Adipocyte (in vitro differentiated cells): Measurements from ENCODE around the gene CHRNA5.

ENCODE experiments used
- DNase-seq: peaks from one replicate; pipeline ENCODE4 v3.0.0-alpha.2; 2015; ENCODE audit warnings: low read depth
- H3K27me3 ChIP-seq: replicated peaks from 2 replicates; pipeline ENCODE4 v1.7.0; 2013; ENCODE audit warnings: mild to moderate bottlenecking, low read length, moderate library complexity; ENCODE audit not compliant: control insufficient read depth, insufficient read depth
- H3K36me3 ChIP-seq: 2 replicates; pipeline ENCODE4 v1.7.0; 2013; ENCODE audit warnings: low read length, mild to moderate bottlenecking, moderate library complexity; ENCODE audit not compliant: control insufficient read depth, insufficient read depth, severe bottlenecking
- H3K4me1 ChIP-seq: 2 replicates; pipeline ENCODE4 v1.7.0; 2013; ENCODE audit warnings: mild to moderate bottlenecking, low read length, moderate library complexity; ENCODE audit not compliant: control insufficient read depth, insufficient read depth
- H3K4me3 ChIP-seq: 2 replicates; pipeline ENCODE4 v1.7.0; 2013; ENCODE audit warnings: mild to moderate bottlenecking, low read length, moderate library complexity
- H3K9ac ChIP-seq: 2 replicates; pipeline ENCODE4 v1.7.0; 2013; ENCODE audit warnings: mild to moderate bottlenecking, low read length, moderate library complexity
- H3K9me3 ChIP-seq: 2 replicates; pipeline ENCODE4 v1.7.0; 2013; ENCODE audit warnings: mild to moderate bottlenecking, low read length, moderate library complexity; ENCODE audit not compliant: control insufficient read depth

The CHRNA5 gene

GRCh38 chr15:78629716-78630065 lies 64.4 kb downstream of the CHRNA5 start:
- DNase-seq, result no peak
- H3K9me3 ChIP-seq, result peaks cover 14% of the 10 kb centered on the region
- no peak overlapping the region for H3K4me3 ChIP-seq
- H3K36me3 ChIP-seq, result no peaks in the 10 kb centered on the region
- H3K4me1 ChIP-seq, result no peaks in the 10 kb centered on the region
- no peak overlapping the region for H3K9ac ChIP-seq
- peaks cover 61% of the 10 kb centered on the region for H3K27me3 ChIP-seq

- DNase-seq, result no peak
- Histone ChIP-seq H3K4me3 (no peak overlapping the region), H3K27me3 (peaks cover 51% of the 10 kb centered on the region), H3K9ac (no peak overlapping the region), H3K9me3 (peaks cover 14% of the 10 kb centered on the region), H3K36me3 (no peaks in the 10 kb centered on the region), H3K4me1 (no peaks in the 10 kb centered on the region)
These were observed 65.7 kb downstream of the CHRNA5 start for GRCh38 chr15:78630886-78631633.

DNA sequence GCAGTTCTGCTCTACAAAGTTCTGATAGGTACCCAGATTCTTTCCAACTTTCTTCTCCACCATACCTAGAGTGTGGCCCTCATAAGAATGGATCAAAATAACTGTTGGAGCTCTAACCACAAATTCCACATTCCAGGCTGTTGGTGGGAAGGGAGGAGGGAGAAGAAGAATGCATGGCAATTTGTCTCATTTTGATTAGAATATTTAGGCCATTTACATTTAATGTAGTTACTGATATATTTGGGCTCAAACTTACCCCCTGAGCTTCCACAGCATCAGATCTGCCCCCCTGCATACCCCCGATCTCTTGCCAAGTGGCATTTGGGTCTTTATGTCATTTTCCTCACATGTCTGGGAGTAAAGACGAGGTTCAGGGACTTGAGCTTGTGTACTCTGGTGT lies 68.0 kb downstream of the CHRNA5 start:
- no peak for DNase-seq
- H3K36me3 ChIP-seq, result no peaks in the 10 kb centered on the region

GRCh38 chr15:78634210-78635145 lies 69.2 kb downstream of the CHRNA5 start:
- H3K36me3 ChIP-seq, result no peaks in the 10 kb centered on the region
- H3K4me1 ChIP-seq, result no peaks in the 10 kb centered on the region

More for the DNA sequence above, 68.0 kb downstream of the CHRNA5 start:
- Histone ChIP-seq H3K27me3 (peaks cover 48% of the 10 kb centered on the region), H3K9ac (no peak overlapping the region), H3K4me1 (no peaks in the 10 kb centered on the region), H3K4me3 (no peak overlapping the region), H3K9me3 (peaks cover 14% of the 10 kb centered on the region)

GRCh38 chr15:78635346-78635745 lies 70.0 kb downstream of the CHRNA5 start:
- no peaks in the 10 kb centered on the region for H3K4me1 ChIP-seq
- no peaks in the 10 kb centered on the region for H3K36me3 ChIP-seq
- H3K4me3 ChIP-seq, result no peak overlapping the region
- no peak overlapping the region for H3K9ac ChIP-seq
- peaks cover 40% of the 10 kb centered on the region for H3K27me3 ChIP-seq
- DNase-seq, result no peak
- H3K9me3 ChIP-seq, result peaks cover 14% of the 10 kb centered on the region

More at GRCh38 chr15:78634210-78635145, 69.2 kb downstream of the CHRNA5 start:
- peaks cover 14% of the 10 kb centered on the region for H3K9me3 ChIP-seq
- DNase-seq, result no peak
- H3K27me3 ChIP-seq, result peaks cover 37% of the 10 kb centered on the region
- no peak overlapping the region for H3K9ac ChIP-seq
- no peak overlapping the region for H3K4me3 ChIP-seq

GRCh38 chr15:78636378-78636859 lies 71.1 kb downstream of the CHRNA5 start:
- no peaks in the 10 kb centered on the region for H3K36me3 ChIP-seq

DNA sequence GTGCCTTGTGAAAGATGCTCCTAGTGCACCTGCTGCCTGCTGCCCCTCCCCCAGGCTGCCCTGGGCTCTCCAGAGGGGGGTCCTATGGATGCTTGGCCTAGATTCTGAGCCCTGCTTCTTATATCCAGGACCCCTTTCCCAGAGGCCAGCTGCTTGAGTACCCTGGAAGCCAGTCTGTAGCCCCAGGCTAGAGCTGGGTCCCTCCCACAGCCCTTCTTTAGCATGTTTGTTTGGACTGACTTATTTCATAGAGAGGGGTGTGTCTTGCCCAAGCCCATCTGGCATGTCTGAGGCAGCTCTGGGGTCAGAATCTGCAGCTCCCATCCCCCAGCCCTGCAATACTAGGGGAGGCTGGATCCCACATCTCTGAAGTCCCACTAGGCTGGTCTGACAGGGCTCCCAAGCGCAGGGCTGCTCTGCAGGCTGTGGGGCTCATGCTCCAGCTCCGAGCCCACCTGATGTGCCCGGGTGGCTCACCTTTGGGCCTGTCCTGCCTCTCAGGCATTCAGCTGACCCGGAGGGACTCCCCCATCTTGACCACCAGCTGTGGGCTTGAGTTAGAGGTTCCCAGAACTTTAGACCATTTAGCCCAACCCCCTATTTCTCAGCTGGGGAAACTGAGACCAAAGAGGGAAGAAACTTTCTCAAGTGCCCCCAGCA lies 72.6 kb downstream of the CHRNA5 start:
- peaks cover 53% of the 10 kb centered on the region for H3K27me3 ChIP-seq
- H3K4me3 ChIP-seq, result no peak overlapping the region
- no peak for DNase-seq

More at GRCh38 chr15:78636378-78636859, 71.1 kb downstream of the CHRNA5 start:
- H3K4me3 ChIP-seq, result no peak overlapping the region
- no peak for DNase-seq
- H3K9me3 ChIP-seq, result peaks cover 14% of the 10 kb centered on the region
- H3K9ac ChIP-seq, result no peak overlapping the region
- H3K27me3 ChIP-seq, result peaks cover 46% of the 10 kb centered on the region
- H3K4me1 ChIP-seq, result no peaks in the 10 kb centered on the region

GRCh38 chr15:78638658-78639314 lies 73.5 kb downstream of the CHRNA5 start:
- no peaks in the 10 kb centered on the region for H3K36me3 ChIP-seq
- H3K4me3 ChIP-seq, result no peak overlapping the region
- peak; percentile 75 for DNase-seq
- H3K9me3 ChIP-seq, result peaks cover under 1% of the 10 kb centered on the region
- H3K27me3 ChIP-seq, result peaks cover 54% of the 10 kb centered on the region
- H3K4me1 ChIP-seq, result no peaks in the 10 kb centered on the region
- H3K9ac ChIP-seq, result no peak overlapping the region

More for the DNA sequence above, 72.6 kb downstream of the CHRNA5 start:
- H3K4me1 ChIP-seq, result no peaks in the 10 kb centered on the region
- peaks cover 10% of the 10 kb centered on the region for H3K9me3 ChIP-seq
- H3K9ac ChIP-seq, result no peak overlapping the region
- H3K36me3 ChIP-seq, result no peaks in the 10 kb centered on the region

GRCh38 chr15:78640527-78641101 lies 75.3 kb downstream of the CHRNA5 start:
- Histone ChIP-seq H3K36me3 (no peaks in the 10 kb centered on the region), H3K9me3 (no peaks in the 10 kb centered on the region), H3K4me1 (no peaks in the 10 kb centered on the region), H3K27me3 (peaks cover 44% of the 10 kb centered on the region), H3K4me3 (peak overlapping the region; percentile 52), H3K9ac (no peak overlapping the region)
- no peak for DNase-seq

DNA sequence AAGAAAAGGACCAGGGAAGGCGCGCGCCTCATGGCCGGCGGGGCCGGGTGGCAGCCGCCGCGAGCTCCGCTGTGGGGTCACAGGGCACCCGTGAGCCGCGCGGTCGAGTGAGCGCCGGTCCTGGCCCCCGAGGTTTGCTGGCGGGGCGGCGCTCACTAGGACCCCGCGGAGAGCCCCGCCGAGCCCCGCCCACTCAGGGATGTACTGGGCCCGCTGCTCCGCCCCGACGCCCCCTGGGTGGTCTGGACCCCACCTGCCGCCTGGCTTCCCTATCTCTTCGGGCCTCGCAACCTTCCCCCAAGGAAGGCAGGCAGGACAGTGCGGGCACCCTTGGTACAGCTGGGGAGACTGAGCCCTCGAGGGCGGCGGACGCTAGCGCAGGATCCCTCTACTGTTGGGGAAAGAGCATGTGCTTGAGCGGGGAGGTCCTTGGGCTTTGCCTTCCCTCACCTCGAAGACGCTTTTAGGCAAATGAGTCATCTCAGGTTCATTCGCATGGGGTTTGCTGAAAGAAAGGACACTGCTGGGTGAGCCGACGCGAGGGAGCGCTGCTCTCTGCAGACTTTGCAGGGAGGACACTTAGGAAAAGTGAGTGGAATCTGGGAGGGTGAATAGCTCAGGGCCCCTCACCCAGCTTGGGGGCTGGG lies 75.9 kb downstream of the CHRNA5 start, which contains the start of gene CHRNB4:
CHRNB4 (minus strand) TSS at position 109 of the 647 bp plus-strand sequence; CDS start at position 32, 77 bp downstream.
- Histone ChIP-seq H3K9me3 (no peaks in the 10 kb centered on the region), H3K4me3 (peak within 1 kb of the TSS; percentile 52), H3K36me3 (no peaks in the 10 kb centered on the region), H3K27me3 (peaks cover 43% of the 10 kb centered on the region), H3K4me1 (no peaks in the 10 kb centered on the region), H3K9ac (no peak within 1 kb of the TSS)
- peak; percentile 18 for DNase-seq
